Uterus (tissue), 4 donors: ENCODE data around the gene ESRRG. TPM values are rescaled to one million over a fixed set of nuclear protein-coding genes. Genes with fewer than 3 reads are reported as not detected.

Experiments used
- DNase-seq, 2 donors: peaks; one replicate each; pipeline ENCODE4 v3.0.0-alpha.2; 2019 to 2020
- H3K27ac ChIP-seq, 2 donors: fragments of 200-600 bp; sonication (generic); 1 replicate in 1 of 2; 2 replicates in 1 of 2; pipeline ENCODE4 v1.5.1; 2016 to 2018
- H3K27me3 ChIP-seq, 2 donors: fragments of 200-600 bp; sonication (generic); one replicate each; pipeline ENCODE4 v1.5.1; 2018 to 2019; ENCODE audit warnings: control low read depth in 1 of 2
- H3K36me3 ChIP-seq, 2 donors: fragments of 200-600 bp; sonication (generic); one replicate each; pipeline ENCODE4 v1.5.1; 2019; ENCODE audit warnings: control low read depth in 1 of 2
- H3K4me1 ChIP-seq, 2 donors: fragments of 200-600 bp; sonication (generic); one replicate each; pipeline ENCODE4 v1.5.1; 2018 to 2019; ENCODE audit warnings: control low read depth in 1 of 2
- H3K4me3 ChIP-seq, 2 donors: fragments of 200-600 bp; sonication (generic); 1 replicate in 1 of 2; 2 replicates in 1 of 2; pipeline ENCODE4 v1.5.1; 2018 to 2019; ENCODE audit warnings: mild to moderate bottlenecking in 1 of 2
- H3K9me3 ChIP-seq, 2 donors: fragments of 200-600 bp; sonication (generic); one replicate each; pipeline ENCODE4 v1.5.1; 2019; ENCODE audit warnings: control low read depth in 1 of 2
- CTCF ChIP-seq, 4 experiments: fragments of 200-600 bp in 2 of 4; fragments of 450-650 bp in 2 of 4; sonication (generic) in 2 of 4; IDR thresholded peaks; one replicate each; pipeline ENCODE4 v1.5.1; 2016 to 2019; ENCODE audit warnings: antibody characterized with exemption in 4 of 4, mild to moderate bottlenecking in 2 of 4, moderate library complexity in 1 of 4
- POLR2A ChIP-seq, 2 donors: fragments of 450-650 bp; IDR thresholded peaks; one replicate each; pipeline ENCODE4 v1.6.1; 2016; ENCODE audit warnings: antibody characterized with exemption in 2 of 2, mild to moderate bottlenecking in 1 of 2, moderate library complexity in 1 of 2
- intact Hi-C: fragments of 100-400 bp; cut with DNase I; formaldehyde crosslinking; loops from one replicate; pipeline ENCODE4 v1.15.1; 2023; ENCODE audit warnings: low total_unique reads
- total RNA-seq, 4 donors: library from RNA; depleted of rRNA in 3 of 4; stranded (reverse); fragments of >200 nt in 3 of 4; gene quantifications; one replicate each; pipeline versions ENCODE4 v1.1.0 to v1.2.4, GENCODE V29; 2014 to 2023
- donor health status: DM: yes; HTN: yes; CAD: no.

The ESRRG gene
- total RNA-seq, 4 donors from 2014 or later, result 0.21 to 14.6 (median 0.29) TPM; not detected in 1

- intact Hi-C loops, result no loop called here
- Histone ChIP-seq H3K9me3 (no peaks in the 10 kb centered on the region), H3K36me3 (no peaks in the 10 kb centered on the region), H3K27me3 (no peaks in the 10 kb centered on the region), H3K4me3 (no peak overlapping the region), H3K4me1 (no peaks in the 10 kb centered on the region), H3K27ac (no peak overlapping the region)
- DNase-seq, result no peak
- TF ChIP-seq POLR2A (IDR thresholded peaks at IDR 0.05), result no peak
- no peak for TF ChIP-seq CTCF (IDR thresholded peaks at IDR 0.05)
Measured at GRCh38 chr1:216483672-216484401, 239.4 kb downstream of the ESRRG start.

GRCh38 chr1:216482620-216483019 is 240.6 kb downstream of the ESRRG start:
- no peaks in the 10 kb centered on the region for H3K27me3 ChIP-seq
- no peak overlapping the region for H3K27ac ChIP-seq
- no peaks in the 10 kb centered on the region for H3K9me3 ChIP-seq
- no peaks in the 10 kb centered on the region for H3K4me1 ChIP-seq
- H3K36me3 ChIP-seq, result no peaks in the 10 kb centered on the region
- H3K4me3 ChIP-seq, result no peak overlapping the region
- TF ChIP-seq CTCF (IDR thresholded peaks at IDR 0.05), result no peak
- no peak for DNase-seq
- intact Hi-C loops, result no loop called here

- no peaks in the 10 kb centered on the region for H3K9me3 ChIP-seq
- H3K27ac ChIP-seq, result no peak overlapping the region
- no peak for TF ChIP-seq POLR2A (IDR thresholded peaks at IDR 0.05)
- TF ChIP-seq CTCF (IDR thresholded peaks at IDR 0.05), result no peak
- intact Hi-C loops, result no loop called here
- no peak for DNase-seq
- H3K27me3 ChIP-seq, result no peaks in the 10 kb centered on the region
- H3K4me3 ChIP-seq, result no peak overlapping the region
- H3K4me1 ChIP-seq, result no peaks in the 10 kb centered on the region
- no peaks in the 10 kb centered on the region for H3K36me3 ChIP-seq
Measured at GRCh38 chr1:216478238-216478637, 245.0 kb downstream of the ESRRG start.

- H3K36me3 ChIP-seq, result no peaks in the 10 kb centered on the region
- DNase-seq, result no peak
- H3K27me3 ChIP-seq, result no peaks in the 10 kb centered on the region
- intact Hi-C loops, result no loop called here
- TF ChIP-seq POLR2A (IDR thresholded peaks at IDR 0.05), result no peak
- TF ChIP-seq CTCF (IDR thresholded peaks at IDR 0.05), result no peak
- no peak overlapping the region for H3K27ac ChIP-seq
- H3K4me1 ChIP-seq, result no peaks in the 10 kb centered on the region
- no peaks in the 10 kb centered on the region for H3K9me3 ChIP-seq
- H3K4me3 ChIP-seq, result no peak overlapping the region
Measured at GRCh38 chr1:216476341-216476740, 246.9 kb downstream of the ESRRG start.

GRCh38 chr1:216475659-216476276 is 247.5 kb downstream of the ESRRG start:
- Histone ChIP-seq H3K27ac (no peak overlapping the region), H3K9me3 (no peaks in the 10 kb centered on the region), H3K36me3 (no peaks in the 10 kb centered on the region), H3K4me3 (no peak overlapping the region), H3K4me1 (no peaks in the 10 kb centered on the region), H3K27me3 (no peaks in the 10 kb centered on the region)
- intact Hi-C loops, result no loop called here
- DNase-seq, result no peak
- TF ChIP-seq CTCF (IDR thresholded peaks at IDR 0.05) (no peak), POLR2A (IDR thresholded peaks at IDR 0.05) (no peak)
